SK-N-MC (cell line): ENCODE measurements around the gene SPRN.

Source experiments
- EZH2 ChIP-seq: fragments of 200-600 bp; sonication (generic); IDR thresholded peaks from one replicate; pipeline ENCODE4 v1.6.1; 2017; ENCODE audit warnings: antibody characterized with exemption
- POLR2AphosphoS5 ChIP-seq: IDR thresholded peaks from 2 replicates; pipeline ENCODE4 v1.6.1; 2012; ENCODE audit warnings: mild to moderate bottlenecking, low read depth, low read length, borderline replicate concordance

DNA sequence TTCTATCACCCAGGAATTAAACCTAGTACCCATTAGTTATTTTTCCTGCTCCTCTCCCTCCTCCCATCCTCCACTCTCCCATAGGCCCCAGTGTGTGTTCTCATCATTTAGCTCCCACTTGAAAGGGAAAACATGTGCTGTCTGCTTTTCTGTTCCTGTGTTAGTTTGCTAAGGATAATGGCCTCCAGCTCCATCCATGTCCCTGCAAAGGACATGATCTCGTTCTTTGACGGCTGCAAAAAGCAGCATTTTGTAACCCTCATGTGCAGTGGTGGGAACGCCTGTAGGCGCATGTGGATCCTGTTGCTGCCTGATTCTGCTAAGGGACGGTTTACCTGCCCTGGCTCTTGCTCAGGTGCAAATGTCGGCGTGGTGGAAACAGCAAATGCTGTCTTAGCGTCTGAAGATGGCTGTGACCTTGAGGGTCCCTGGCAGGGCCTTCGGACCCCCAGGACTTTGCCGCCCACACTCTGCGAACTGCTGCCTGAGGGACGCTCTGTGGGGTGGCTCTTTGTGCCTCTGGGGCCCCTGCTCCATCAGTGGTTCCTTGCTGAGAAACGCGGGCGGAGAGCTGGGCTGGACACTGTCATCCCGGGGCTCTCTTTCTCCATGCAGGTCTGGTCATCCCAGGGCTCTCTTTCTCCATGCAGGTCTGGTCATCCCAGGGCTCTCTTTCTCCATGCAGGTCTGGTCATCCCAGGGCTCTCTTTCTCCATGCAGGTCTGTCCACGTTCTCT lies 36.0 kb downstream of the SPRN start:
- TF ChIP-seq POLR2AphosphoS5 (no peak), EZH2 (no peak)
